GM19372 (cell line): ENCODE data around the gene HHLA2.

Experiments used
- ATAC-seq: cut with Tn5 transposase; IDR thresholded peaks from one replicate; pipeline ENCODE4 v1.9.1; 2021; ENCODE audit warnings: mild to moderate bottlenecking, low read depth, moderate library complexity; ENCODE audit not compliant: unreplicated experiment

Gene HHLA2

GRCh38 chr3:108298056-108298455 is 1.7 kb downstream of the HHLA2 start:
- no peak for ATAC-seq

DNA sequence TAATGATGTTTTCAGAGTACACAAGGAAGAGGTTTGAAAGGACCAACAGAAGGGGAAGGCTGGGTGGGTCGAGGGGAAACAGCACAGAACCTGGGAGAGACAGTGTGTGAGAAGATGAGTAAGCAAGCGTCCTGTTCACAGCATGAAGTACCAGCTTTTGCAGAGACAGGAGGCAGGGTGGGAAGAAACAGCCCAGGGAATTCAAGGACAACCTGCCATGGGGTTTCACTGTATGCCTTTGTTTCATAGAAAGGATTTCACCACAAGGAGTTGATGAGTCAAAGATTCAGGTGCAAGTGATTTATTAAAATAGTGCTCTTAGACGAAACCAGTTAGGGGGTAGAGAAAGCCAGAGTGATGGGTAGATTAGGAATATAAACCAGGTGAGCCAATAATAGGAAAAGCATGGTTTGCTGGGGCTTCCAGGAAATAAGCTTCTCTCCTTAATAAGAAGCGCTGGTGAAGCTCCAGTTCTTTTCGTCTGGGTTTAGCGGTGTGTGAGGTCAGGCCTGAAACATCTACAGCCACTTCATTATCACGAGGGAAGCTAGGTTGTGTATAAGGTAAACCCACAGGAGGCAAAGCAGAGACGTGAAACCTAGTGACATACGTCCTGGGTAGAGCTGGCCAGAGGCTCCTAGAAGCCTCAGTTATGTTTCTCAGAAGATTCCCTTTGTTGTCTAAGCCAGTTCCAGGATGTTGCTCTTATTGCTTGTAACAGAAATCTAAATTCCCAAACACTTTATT is 3.9 kb downstream of the HHLA2 start:
- no peak for ATAC-seq

DNA sequence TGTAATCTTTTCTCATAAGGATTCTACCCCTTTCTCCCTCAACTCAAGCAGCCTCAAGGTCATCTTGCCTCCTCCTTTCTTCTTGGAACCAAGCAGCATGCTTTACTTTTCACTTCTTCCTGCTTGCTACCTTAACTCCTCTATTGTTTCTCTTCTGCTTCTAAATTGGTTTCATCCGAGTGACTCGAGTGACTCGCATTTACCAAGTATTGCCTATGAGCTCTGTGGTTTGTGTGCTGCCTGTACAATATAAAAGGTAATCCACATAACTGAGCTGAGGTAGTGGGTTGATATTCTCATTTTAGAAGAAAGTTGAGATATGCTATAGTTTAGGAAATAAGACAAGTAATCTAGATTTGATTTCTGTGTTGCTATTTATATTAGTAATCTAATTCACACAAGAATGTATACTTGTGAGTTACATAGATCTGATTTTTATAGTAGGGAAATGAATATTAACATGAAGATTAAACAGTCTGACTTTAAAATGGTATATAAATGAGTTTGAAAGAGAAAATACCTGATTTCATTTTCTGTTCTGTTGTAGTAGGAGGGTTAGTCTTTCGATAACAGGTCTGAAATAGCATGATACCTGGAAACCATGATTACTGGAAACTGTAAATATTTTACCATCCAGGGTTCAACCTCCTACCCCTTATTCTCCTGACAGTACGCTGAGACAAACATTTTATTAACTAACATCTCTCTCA is 5.5 kb downstream of the HHLA2 start:
- no peak for ATAC-seq

- ATAC-seq, result no peak
Observed at GRCh38 chr3:108302570-108302969, 6.2 kb downstream of the HHLA2 start.

GRCh38 chr3:108305484-108306172 is 9.3 kb downstream of the HHLA2 start:
- no peak for ATAC-seq

- ATAC-seq, result no peak
Observed at GRCh38 chr3:108311797-108312196, 15.4 kb downstream of the HHLA2 start.

DNA sequence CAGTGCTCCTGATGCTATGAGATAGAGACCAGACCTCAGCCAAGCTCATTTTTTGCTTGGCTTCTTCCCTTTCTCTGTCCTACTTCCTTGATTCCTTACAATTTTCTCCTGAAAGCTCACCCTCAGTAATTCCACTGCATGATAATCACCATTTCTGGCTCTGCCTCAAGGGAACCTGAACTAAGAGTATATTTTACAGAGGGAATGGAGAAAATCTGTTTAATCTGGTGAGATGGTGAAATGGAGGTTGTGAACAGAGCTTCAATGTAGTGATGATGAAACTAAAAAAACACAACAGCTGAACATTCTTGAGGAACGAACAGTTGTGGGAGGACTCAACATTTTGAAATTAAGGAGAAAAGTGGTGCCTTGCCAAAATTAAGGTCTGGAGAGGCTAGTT is 16.3 kb downstream of the HHLA2 start:
- ATAC-seq, result no peak

DNA sequence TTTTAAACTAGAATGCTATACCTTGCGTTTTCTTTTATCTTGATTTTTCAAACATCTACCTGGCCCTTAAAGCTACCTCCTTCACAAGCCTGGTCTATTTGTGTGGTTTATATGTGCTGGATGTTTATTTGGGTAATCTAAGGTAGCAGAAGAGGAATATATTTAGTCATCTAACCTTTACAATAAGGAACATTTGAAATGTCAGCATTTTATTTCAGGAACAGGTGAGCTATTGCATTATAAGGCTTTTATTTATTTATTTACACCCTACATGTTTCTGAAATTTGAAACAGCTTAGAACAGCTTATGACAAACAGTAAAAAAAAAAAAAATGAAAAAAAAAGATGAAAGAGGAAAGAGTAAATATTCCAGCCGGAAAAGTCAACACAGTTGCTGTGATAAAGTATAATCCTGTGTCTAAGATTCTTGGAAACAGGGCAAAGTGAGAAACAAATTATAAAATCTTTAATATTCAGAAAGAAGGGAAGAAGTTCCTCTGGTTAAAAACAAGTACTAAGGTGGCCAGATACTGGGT is 19.5 kb downstream of the HHLA2 start:
- no peak for ATAC-seq

DNA sequence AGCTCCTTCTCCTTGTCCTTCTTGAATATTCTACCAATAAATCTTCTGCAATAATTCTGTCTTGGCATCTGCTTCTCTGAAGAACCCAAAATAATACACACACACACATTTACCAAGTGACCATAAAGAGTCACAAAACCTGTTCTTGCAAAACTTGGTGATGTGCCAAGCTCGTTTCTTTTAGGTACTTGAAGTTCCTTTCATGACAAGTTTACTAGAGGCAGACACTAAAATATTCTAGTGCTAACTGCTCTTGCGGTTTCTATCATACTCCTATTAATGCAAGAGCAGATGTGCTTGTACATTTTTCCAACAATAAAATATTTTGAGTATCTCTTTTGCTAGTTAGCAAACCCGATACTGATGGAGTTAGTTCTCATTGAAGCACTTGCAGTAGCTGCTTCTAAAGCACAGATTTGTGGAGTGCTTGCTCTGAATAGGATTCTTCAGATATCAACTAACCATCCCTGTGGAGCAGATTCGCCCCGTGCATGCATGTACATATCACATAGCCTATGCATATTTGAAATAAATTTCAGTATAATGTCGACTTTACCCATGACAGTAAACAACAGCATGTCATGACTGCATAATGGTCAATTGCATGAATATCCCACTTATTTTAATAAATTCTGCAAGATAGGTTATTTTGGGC is 23.2 kb downstream of the HHLA2 start:
- ATAC-seq, result no peak

- ATAC-seq, result no peak
Observed at GRCh38 chr3:108320746-108321350, 24.5 kb downstream of the HHLA2 start.

DNA sequence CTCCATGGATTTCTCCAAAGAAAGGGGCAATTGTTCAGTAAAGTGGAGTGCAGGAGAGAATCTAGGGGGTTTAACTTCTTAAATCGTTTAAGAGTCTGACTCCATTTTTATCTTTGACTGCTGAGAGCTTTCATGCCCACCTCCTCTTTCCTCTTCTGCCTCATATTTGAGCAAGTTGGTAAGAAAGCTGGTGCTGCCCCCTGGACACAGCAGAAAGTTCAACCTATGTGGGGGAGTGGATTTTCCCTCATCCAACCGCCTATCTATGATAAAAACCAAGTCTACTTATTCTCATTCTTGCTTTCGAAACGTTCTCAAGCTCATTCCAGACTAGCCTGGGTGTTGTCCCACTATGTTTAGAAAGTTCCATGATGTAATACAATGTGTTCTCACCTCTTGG is 26.0 kb downstream of the HHLA2 start:
- ATAC-seq, result no peak

DNA sequence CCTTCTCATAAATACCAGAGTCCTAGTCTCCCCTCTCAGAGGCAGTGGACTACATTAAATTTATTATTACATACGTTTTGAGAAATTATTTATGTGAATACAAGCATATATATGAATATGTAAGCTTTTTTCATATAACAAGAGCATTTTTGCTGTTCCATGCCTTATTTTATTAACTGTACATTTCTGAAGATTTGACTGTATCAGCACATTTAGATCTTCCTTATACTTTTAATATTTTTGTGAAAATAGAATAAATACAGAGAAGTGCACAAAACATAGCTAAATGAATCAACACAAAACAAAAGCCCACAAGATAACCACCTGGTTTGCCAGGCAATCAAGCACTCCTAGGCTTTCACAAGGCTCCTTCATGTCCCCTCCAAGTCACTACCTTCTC is 27.8 kb downstream of the HHLA2 start:
- ATAC-seq, result no peak

GRCh38 chr3:108327168-108327567 is 30.8 kb downstream of the HHLA2 start:
- no peak for ATAC-seq

- ATAC-seq, result no peak
Observed at GRCh38 chr3:108328821-108329486, 32.6 kb downstream of the HHLA2 start.

DNA sequence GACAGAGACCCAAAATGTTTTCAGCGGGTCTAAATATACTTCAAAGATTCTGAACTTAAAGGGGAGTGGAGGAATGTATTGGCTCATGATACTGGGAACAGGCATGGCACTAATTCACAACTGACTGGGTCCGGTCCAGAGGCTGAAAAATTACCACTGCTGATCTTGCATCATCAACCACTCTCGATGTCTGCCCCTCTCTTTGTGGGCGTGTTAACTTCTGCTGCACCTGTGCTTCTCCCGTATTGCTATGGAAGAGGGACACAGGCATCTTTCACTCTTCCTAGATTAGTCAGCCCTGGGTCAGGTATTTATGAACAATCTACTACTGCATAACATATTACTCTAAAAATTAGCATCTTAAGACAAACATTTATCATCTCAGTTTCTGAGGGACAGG is 33.2 kb downstream of the HHLA2 start:
- no peak for ATAC-seq

DNA sequence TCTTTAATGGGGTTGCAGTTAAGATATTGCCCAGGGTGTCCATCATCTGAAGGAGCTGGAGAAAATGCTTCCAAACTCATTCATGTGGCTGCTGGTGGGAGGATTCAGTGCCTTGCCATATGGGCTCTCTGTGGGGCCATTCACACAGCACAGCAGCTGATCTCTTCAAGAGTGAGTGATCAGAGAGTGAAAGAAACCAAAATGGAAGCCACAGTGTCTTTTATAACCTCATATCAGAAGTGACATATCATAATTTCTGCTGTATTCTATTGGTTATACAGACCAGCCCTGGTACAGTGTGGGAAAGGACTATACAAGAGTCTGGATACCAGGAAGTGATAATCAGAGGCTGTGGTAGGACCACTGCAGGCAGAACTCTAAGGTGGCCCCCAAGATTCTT is 33.6 kb downstream of the HHLA2 start:
- ATAC-seq, result no peak

GRCh38 chr3:108331792-108332191 is 35.4 kb downstream of the HHLA2 start:
- ATAC-seq, result no peak

DNA sequence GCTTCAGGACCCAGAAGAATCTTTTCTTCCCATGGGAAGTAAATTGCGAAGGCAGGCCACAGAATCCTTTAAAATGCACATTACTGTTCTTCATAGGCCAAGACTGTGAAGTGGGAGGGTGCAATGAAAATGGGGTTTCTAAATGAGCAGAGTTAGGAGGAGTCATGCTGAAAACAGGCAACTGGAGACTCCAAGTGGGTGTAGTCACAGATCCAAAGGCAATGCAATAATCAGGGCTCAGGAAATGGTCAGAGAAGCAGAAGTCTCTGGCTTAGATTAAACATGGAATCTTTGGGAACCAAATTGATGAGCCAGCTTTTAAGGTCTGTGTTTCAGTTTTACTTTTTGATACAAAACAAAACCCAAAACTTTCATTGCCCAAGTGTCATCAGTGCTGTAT is 37.6 kb downstream of the HHLA2 start:
- no peak for ATAC-seq

DNA sequence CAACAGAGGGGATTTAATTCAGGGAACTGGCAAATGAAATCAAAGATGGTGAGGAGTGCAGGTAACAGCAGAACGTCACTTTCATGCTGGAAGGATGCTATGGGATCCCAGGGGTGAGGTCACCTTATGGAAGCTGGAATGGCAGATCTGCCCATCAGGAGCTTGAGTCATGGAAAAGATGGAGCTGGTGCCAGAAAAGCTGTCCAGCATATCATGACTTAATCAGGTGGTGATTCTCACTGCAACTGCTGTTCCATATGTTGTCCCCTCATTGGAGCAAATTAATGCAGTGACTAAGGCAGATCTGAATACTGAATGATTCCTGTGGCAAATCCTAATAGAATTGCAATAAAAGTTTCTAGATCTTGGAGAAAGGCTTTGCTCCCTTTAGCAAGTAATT is 38.4 kb downstream of the HHLA2 start:
- no peak for ATAC-seq
